NT2/D1 (cell line): ENCODE data around the gene SHROOM4.

Experiments
- SUZ12 ChIP-seq: IDR thresholded peaks from 2 replicates; pipeline ENCODE4 v1.6.1; 2011; ENCODE audit not compliant: insufficient read length, insufficient read depth; ENCODE audit errors: extremely low read depth
- YY1 ChIP-seq: IDR thresholded peaks from 2 replicates; pipeline ENCODE4 v1.6.1; 2011; ENCODE audit not compliant: insufficient read length, insufficient read depth
- ZNF274 ChIP-seq: IDR thresholded peaks from 2 replicates; pipeline ENCODE4 v1.6.1; 2011; ENCODE audit warnings: mild to moderate bottlenecking, low read depth, low read length

DNA sequence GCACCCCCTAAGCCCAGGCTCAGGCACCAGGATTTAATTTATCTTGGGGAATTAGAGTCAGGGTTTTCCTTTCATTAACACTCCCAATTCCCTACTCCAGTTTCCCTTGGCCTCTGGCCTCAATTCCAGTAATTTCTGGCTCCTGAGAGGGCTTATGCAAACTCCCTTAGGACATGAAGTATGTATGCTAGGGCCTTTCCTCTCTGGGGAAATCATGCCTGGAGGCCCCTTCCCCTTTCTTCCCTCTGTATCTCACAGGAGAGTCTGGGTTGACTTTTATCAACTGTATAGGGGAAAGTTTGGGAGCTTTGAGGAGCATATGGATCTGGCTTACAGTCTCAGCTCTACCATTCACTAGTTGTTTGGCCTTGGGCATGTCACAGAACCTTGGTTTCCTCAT lies 169.5 kb downstream of the SHROOM4 start:
- no peak for TF ChIP-seq SUZ12
- no peak for TF ChIP-seq ZNF274
- no peak for TF ChIP-seq YY1
